Measurements from ENCODE around the gene DEPDC5.

DNA sequence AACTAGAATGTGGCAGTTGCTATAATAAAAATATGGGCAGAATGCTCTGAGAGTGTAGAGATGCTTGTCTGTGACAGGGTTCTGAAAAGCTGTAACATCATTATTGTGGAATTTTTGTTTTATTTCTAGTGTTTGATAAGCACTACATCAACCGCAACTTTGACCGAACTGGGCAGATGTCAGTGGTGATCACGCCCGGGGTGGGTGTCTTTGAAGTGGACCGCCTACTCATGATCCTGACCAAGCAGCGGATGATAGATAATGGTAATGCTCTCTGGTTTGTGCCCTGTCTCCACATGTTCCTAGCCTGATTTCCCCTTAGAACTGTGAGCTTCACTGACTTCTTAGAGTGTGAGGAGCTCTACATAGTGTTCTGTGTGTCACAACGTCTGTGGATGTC, 48.8 kb downstream of the DEPDC5 start:
- TF ChIP-seq, protein P1, sequence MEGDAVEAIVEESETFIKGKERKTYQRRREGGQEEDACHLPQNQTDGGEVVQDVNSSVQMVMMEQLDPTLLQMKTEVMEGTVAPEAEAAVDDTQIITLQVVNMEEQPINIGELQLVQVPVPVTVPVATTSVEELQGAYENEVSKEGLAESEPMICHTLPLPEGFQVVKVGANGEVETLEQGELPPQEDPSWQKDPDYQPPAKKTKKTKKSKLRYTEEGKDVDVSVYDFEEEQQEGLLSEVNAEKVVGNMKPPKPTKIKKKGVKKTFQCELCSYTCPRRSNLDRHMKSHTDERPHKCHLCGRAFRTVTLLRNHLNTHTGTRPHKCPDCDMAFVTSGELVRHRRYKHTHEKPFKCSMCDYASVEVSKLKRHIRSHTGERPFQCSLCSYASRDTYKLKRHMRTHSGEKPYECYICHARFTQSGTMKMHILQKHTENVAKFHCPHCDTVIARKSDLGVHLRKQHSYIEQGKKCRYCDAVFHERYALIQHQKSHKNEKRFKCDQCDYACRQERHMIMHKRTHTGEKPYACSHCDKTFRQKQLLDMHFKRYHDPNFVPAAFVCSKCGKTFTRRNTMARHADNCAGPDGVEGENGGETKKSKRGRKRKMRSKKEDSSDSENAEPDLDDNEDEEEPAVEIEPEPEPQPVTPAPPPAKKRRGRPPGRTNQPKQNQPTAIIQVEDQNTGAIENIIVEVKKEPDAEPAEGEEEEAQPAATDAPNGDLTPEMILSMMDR (IDR thresholded peaks at IDR 0.05) = no peak
- TF ChIP-seq POLR2A (IDR thresholded peaks at IDR 0.05) = no peak
- no peak for TF ChIP-seq POLR2AphosphoS5 (IDR thresholded peaks at IDR 0.05)
